NB4 (cell line): ENCODE measurements around the gene RAPGEF4.
"Not testable (repeated sequence)": the region's sequence is repeated elsewhere in the genome, so short reads cannot be mapped to it uniquely, and the experiment has no call there.

Experiments
- DNase-seq: peaks from one replicate; pipeline ENCODE4 v3.0.0; 2010; ENCODE audit warnings: low read depth
- H3K4me3 ChIP-seq: one replicate; pipeline ENCODE4 v1.5.1; 2011; ENCODE audit warnings: mild to moderate bottlenecking, low read depth, low read length, moderate library complexity
- CTCF ChIP-seq: IDR thresholded peaks from one replicate; pipeline ENCODE4 v1.5.1; 2012; ENCODE audit warnings: low read depth, low read length
- MYC ChIP-seq: IDR thresholded peaks from 2 replicates; pipeline ENCODE4 v1.6.1; 2011; ENCODE audit warnings: low read depth, low read length
- POLR2A ChIP-seq: IDR thresholded peaks from 2 replicates; pipeline ENCODE4 v1.6.1; 2011; ENCODE audit warnings: mild to moderate bottlenecking; ENCODE audit not compliant: insufficient read length; ENCODE audit errors: extremely low read depth
- TF ChIP-seq, protein P1 (sequence below): IDR thresholded peaks from 2 replicates; pipeline ENCODE4 v1.6.1; 2011; ENCODE audit warnings: low read depth, low read length

Gene RAPGEF4

DNA sequence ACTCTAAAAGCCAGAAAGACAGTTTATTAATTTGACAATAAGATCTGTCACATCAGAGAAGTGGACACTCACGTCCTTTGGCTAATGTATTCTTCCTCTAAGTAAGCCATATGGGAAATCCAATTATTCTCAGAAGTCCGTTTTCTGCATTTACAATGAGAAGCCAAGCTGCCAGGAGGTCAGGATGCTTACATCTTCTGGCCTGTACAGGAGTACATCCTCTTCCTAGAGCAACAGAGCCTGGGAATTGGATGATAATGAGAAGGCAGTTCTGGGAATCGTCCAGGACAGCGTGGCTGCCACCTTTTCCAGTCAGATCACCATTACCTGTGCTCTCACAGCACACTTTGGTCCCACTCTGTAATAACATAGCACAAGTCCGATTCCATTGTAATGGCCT is 5.2 kb downstream of the RAPGEF4 start:
- no peak overlapping the region for H3K4me3 ChIP-seq
- DNase-seq, result no peak
- no peak for TF ChIP-seq POLR2A
- TF ChIP-seq, protein P1, sequence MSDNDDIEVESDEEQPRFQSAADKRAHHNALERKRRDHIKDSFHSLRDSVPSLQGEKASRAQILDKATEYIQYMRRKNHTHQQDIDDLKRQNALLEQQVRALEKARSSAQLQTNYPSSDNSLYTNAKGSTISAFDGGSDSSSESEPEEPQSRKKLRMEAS, result no peak
- TF ChIP-seq MYC, result no peak
- no peak for TF ChIP-seq CTCF

DNA sequence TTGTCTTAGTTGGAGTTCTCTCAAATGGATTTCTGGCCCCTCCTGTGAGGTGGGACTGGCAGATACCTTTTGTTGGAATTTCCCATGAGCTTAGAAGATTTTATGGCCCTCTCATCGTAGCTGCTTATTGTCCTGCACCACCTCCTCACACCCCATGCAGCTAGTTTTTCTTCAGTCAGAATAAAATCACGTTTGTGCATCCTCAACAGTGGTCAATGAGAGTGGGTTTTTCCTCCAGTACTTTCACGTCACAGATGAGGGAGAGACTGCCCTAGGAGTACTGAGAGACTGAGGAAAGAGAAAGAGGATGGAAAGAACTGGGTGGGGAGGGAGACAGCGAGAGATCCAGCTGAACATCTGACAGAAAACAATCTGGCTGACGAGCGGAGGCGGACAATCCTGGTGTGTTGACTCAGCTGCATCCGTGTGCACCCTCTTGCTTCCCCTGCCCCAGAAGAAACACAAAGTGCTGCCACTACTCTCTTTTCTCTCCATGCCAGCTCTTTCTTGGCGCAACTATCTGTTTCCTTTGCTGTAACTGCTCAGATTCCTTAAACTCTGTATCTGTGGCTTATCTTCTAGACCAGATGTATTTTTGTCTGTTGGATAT is 7.4 kb downstream of the RAPGEF4 start:
- H3K4me3 ChIP-seq, result no peak overlapping the region
- DNase-seq, result no peak
- TF ChIP-seq CTCF, result no peak
- TF ChIP-seq, protein P1, result no peak
- TF ChIP-seq POLR2A, result no peak
- no peak for TF ChIP-seq MYC

DNA sequence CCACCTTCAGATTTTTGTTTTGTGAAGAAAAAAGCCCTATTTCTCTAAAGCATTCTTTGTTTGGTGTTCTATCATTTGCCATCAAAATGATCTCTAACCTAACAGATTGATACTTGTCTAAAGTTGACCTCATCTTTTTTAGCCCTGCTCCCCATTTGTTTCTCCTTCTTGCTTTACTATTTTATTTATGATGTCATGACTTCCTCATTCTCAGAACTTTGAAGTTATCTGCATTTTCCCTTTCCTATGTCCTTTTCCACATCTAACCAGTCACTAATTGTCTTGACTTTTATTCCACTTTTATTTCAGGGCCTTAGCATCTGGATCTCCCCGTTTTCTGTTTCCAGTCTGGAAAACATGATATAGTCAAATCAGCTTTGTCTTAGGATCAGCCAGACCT is 8.3 kb downstream of the RAPGEF4 start:
- no peak for TF ChIP-seq CTCF
- no peak for TF ChIP-seq POLR2A
- TF ChIP-seq, protein P1, result no peak
- TF ChIP-seq MYC, result no peak
- DNase-seq, result no peak
- H3K4me3 ChIP-seq, result no peak overlapping the region

- no peak for DNase-seq
- TF ChIP-seq, protein P1, result no peak
- TF ChIP-seq CTCF (no peak), MYC (no peak), POLR2A (no peak)
- no peak overlapping the region for H3K4me3 ChIP-seq
Observed at GRCh38 chr2:172745636-172746035, 10.0 kb downstream of the RAPGEF4 start.

DNA sequence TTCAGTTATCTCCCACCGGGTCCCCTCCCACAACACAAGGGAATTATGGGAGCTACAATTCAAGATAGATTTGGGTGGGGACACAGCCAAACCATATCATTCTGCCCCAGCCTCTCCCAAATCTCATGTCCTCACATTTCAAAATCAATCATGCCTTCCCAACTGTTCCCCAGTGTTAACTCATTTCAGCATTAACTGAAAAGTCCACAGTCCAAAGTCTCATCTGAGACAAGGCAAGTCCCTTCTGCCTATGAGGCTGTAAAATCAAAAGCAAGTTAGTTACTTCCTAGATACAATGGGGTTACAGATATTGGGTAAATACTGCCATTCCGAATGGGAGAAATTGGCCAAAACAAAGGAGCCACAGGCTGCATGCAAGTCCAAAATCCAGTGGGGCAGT is 12.9 kb downstream of the RAPGEF4 start:
- H3K4me3 ChIP-seq, DNase-seq: not testable (repeated sequence)

GRCh38 chr2:172749388-172749787 is 13.7 kb downstream of the RAPGEF4 start:
- no peak for DNase-seq
- TF ChIP-seq, protein P1, result no peak
- TF ChIP-seq CTCF (no peak), POLR2A (no peak), MYC (no peak)
- H3K4me3 ChIP-seq, result no peak overlapping the region
